Endothelial cell (in vitro differentiated cells): Measurements from ENCODE around the gene TEX14. TPM values are rescaled to one million over a fixed set of nuclear protein-coding genes. Genes with fewer than 3 reads are reported as not detected.
"Not testable (repeated sequence)": the region's sequence is repeated elsewhere in the genome, so short reads cannot be mapped to it uniquely, and the experiment has no call there.

Source experiments
- DNase-seq: peaks from one replicate; pipeline ENCODE4 v3.0.0; 2021; ENCODE audit warnings: low spot score
- H3K27ac Mint-ChIP-seq: one replicate; pipeline ENCODE4 v1.8.0; 2021; ENCODE audit warnings: mixed read lengths, inconsistent platforms; ENCODE audit not compliant: unreplicated experiment
- H3K27me3 Mint-ChIP-seq: one replicate; pipeline ENCODE4 v1.8.0; 2021; ENCODE audit warnings: mild to moderate bottlenecking, moderate library complexity, mixed read lengths, inconsistent platforms; ENCODE audit not compliant: unreplicated experiment
- H3K36me3 Mint-ChIP-seq: one replicate; pipeline ENCODE4 v1.8.0; 2021; ENCODE audit warnings: mild to moderate bottlenecking, low read depth, mixed read lengths, inconsistent platforms; ENCODE audit not compliant: unreplicated experiment
- H3K4me1 Mint-ChIP-seq: one replicate; pipeline ENCODE4 v1.8.0; 2021; ENCODE audit warnings: mild to moderate bottlenecking, mixed read lengths, inconsistent platforms; ENCODE audit not compliant: unreplicated experiment
- H3K4me3 Mint-ChIP-seq: one replicate; pipeline ENCODE4 v1.8.0; 2021; ENCODE audit warnings: mild to moderate bottlenecking, mixed read lengths, inconsistent platforms; ENCODE audit not compliant: unreplicated experiment
- H3K9me3 Mint-ChIP-seq: one replicate; pipeline ENCODE4 v1.8.0; 2021; ENCODE audit warnings: mixed read lengths, inconsistent platforms; ENCODE audit not compliant: unreplicated experiment
- total RNA-seq: library from RNA; stranded (reverse); fragmentation: NEBNext Ultra II Directional; extraction: Animal tissue kit (Norgen Biotek cat#: 25700); gene quantifications from one replicate; pipeline ENCODE4 v1.2.1, GENCODE V29; 2021; ENCODE audit not compliant: unreplicated experiment
- TF ChIP-seq, protein P1 (sequence below): fragments of 200-600 bp; sonication (generic); IDR thresholded peaks from one replicate; pipeline ENCODE4 v1.5.0; 2021; ENCODE audit warnings: antibody characterized with exemption; ENCODE audit not compliant: unreplicated experiment

Gene TEX14
- total RNA-seq, 1 donor from 2014 or later = 0.21 TPM

GRCh38 chr17:58557981-58558380 is 133.9 kb downstream of the TEX14 start:
- Mint-ChIP-seq H3K27ac (no peak overlapping the region), H3K36me3 (no peaks in the 10 kb centered on the region), H3K9me3 (no peaks in the 10 kb centered on the region), H3K4me3 (no peak overlapping the region), H3K27me3 (no peaks in the 10 kb centered on the region), H3K4me1 (peaks cover 4% of the 10 kb centered on the region)
- TF ChIP-seq, protein P1, sequence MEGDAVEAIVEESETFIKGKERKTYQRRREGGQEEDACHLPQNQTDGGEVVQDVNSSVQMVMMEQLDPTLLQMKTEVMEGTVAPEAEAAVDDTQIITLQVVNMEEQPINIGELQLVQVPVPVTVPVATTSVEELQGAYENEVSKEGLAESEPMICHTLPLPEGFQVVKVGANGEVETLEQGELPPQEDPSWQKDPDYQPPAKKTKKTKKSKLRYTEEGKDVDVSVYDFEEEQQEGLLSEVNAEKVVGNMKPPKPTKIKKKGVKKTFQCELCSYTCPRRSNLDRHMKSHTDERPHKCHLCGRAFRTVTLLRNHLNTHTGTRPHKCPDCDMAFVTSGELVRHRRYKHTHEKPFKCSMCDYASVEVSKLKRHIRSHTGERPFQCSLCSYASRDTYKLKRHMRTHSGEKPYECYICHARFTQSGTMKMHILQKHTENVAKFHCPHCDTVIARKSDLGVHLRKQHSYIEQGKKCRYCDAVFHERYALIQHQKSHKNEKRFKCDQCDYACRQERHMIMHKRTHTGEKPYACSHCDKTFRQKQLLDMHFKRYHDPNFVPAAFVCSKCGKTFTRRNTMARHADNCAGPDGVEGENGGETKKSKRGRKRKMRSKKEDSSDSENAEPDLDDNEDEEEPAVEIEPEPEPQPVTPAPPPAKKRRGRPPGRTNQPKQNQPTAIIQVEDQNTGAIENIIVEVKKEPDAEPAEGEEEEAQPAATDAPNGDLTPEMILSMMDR = no peak
- no peak for DNase-seq

GRCh38 chr17:58556833-58557250 is 135.0 kb downstream of the TEX14 start:
- no peak overlapping the region for H3K4me3 Mint-ChIP-seq
- no peaks in the 10 kb centered on the region for H3K27me3 Mint-ChIP-seq
- H3K36me3 Mint-ChIP-seq = no peaks in the 10 kb centered on the region
- TF ChIP-seq, protein P1 = no peak
- peaks cover 10% of the 10 kb centered on the region for H3K4me1 Mint-ChIP-seq
- no peak overlapping the region for H3K27ac Mint-ChIP-seq
- DNase-seq = no peak
- H3K9me3 Mint-ChIP-seq = no peaks in the 10 kb centered on the region

DNA sequence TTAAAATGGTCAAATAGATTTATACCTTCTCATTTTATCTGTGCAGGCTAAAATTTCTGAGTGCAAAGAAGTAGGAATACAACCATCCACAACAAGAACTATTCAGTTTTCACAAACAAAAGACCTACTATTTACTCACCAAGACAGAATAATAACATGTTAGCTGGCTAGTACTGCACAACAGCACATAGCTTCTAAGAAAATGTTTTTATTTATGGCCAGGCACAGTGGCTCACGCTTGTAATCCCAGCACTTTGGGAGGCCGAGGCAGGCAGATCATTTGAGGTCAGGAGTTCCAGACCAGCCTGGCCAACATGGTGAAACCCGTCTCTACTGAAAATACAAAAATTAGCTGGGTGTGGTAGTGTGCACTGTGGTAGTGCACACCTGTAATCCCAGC is 136.7 kb downstream of the TEX14 start:
- not testable (repeated sequence) for H3K27ac Mint-ChIP-seq, H3K36me3 Mint-ChIP-seq, H3K27me3 Mint-ChIP-seq, DNase-seq, H3K4me3 Mint-ChIP-seq, H3K9me3 Mint-ChIP-seq
- H3K4me1 Mint-ChIP-seq = peaks cover 10% of the 10 kb centered on the region

GRCh38 chr17:58541249-58541648 is 150.6 kb downstream of the TEX14 start:
- no peaks in the 10 kb centered on the region for H3K9me3 Mint-ChIP-seq
- H3K36me3 Mint-ChIP-seq = no peaks in the 10 kb centered on the region
- H3K4me3 Mint-ChIP-seq = no peak overlapping the region
- TF ChIP-seq, protein P1 = no peak
- DNase-seq = no peak
- H3K4me1 Mint-ChIP-seq = peaks cover 9% of the 10 kb centered on the region
- no peak overlapping the region for H3K27ac Mint-ChIP-seq
- H3K27me3 Mint-ChIP-seq = peaks cover 9% of the 10 kb centered on the region

GRCh38 chr17:58539698-58540097 is 152.1 kb downstream of the TEX14 start:
- no peaks in the 10 kb centered on the region for H3K9me3 Mint-ChIP-seq
- peaks cover 10% of the 10 kb centered on the region for H3K27me3 Mint-ChIP-seq
- H3K4me1 Mint-ChIP-seq = peaks cover 9% of the 10 kb centered on the region
- DNase-seq = no peak
- TF ChIP-seq, protein P1 = no peak
- no peak overlapping the region for H3K27ac Mint-ChIP-seq
- no peaks in the 10 kb centered on the region for H3K36me3 Mint-ChIP-seq
- H3K4me3 Mint-ChIP-seq = no peak overlapping the region
